Measurements from ENCODE around the gene ARL16.

Gene ARL16

GRCh38 chr17:81683584-81684441, at the start of gene ARL16, which contains the start of gene HGS:
Gene ARL16, minus strand, starts transcription at chr17:81683797. Its CDS starts 44 bp downstream, at chr17:81683753.
Gene HGS, plus strand, starts transcription at chr17:81684011. Its CDS starts 56 bp downstream, at chr17:81684067.
- FAIRE-seq: peak; percentile 72

GRCh38 chr17:81727324-81728031, 43.9 kb upstream of the ARL16 start:
- no peak for FAIRE-seq

DNA sequence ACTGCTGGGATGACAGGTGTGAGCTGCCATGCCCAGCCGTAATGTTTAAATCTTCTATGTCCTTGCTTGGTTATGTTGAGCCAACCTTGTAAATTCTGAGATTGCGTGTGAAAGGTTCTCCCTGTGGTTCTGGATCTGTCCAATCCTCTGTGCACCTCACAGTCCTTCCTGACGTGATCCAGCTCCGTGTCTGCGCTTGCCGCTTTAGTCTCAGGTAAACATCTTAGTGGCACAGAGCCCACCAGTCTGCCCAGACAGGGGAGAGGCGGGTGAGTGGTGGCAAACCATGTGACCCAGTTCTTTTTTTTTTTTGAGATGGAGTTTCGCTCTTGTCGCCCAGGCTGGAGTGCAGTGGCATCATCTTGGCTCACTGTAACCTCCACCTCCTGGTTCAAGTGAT, 42.4 kb upstream of the ARL16 start:
- FAIRE-seq: no peak

DNA sequence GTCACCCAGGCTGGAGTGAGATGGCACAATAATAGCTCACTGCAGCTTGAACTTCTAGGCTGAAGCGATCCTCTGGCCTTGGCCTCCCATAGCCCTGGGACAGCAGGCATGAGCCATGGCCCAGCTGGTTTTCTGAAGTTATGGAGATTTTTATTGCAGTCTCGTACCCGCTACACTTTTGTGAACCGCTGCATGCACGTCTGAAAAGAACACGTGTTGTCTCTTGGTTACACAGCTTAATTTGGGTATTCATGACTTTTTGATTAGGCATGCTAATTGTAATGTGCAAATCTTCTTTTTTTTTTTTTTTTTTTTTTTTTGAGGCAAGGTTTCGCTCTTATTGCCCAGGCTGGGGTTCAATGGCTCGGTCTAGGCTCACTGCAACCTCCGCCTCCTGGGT, 41.8 kb upstream of the ARL16 start:
- no peak for FAIRE-seq

- FAIRE-seq: no peak
Observed at GRCh38 chr17:81723651-81724209, 40.1 kb upstream of the ARL16 start.

DNA sequence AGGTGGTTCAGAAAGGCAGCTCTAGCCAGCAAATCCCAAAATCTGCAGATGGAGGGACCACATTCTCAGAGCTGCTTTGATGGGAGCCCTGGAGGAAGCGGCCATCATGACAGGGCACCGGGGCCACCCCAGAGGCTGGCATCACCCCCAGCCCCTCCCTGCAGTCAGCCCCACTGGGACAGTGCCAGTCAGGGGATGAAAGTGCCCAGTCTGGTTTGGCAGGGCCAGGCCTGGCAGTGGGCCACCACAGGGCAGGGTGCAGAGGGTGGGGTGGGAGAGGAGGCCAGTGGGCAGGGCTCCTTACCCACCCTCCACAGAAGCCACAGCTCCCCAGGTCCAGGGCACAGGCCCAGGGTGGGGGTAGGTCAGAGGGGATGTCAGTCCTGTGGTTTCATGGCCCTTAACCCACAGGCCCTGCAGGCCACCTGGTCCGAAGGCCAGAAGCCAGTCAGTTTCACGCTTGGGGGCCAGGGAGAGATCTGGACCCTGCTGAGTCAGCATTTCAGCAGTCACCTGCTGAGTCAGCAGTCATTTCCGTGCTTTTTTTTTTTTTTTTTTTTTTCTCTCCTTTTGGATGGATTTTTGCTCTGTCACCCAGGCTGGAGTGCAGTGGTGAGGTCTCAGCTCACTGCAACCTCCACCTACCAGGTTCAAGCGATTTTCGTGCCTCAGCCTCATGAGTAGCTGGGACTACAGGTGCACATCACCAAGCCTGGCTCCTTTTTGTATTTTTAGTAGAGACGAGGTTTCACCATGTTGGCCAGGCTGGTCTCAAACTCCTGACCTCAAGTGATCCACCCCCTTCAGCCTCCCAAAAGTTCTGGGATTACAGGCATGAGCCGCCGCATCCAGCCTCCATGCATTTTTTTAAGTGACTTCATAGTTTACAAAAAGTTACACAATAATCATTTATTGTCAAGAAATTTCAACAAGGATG, 38.9 kb upstream of the ARL16 start:
- FAIRE-seq: no peak

DNA sequence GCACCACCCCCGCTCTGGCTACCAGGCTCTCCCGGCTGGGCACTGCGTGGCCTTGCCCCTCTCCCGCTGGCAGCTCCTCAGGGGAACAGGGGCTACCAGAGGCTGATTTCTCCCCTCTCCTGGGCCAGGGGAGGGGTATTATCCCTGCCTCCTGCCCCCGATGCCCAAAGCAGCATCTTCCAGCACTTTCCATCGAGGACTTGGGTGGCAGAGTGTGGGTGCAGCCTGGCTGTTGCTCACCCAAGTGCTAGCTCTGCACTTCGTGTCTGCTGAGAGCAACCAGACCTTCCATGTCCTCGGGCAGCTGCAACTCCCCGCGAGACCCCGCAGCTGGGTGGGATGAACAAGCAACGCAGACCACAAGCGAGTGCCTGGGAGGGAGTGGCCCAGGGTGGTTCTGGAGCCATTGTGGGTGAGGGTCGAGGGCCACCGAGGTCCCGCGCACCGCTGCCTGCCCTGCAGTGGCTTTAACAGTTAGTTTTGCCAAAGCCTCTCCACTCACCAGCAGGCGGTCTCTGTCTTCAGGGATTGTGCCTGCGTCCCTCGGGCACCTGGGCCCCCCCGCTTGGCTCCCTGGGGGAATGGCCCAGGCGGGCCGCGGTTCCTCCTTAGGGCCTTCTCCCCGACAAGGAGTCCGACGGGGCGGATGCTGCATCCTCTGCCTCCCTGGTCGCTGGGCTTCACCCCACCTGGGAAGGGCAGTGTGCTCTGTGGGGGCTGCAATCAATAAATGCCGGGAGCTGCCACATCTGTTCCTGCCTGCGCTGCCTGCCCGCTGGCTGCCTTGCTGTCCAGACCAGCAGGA, 36.9 kb upstream of the ARL16 start:
- no peak for FAIRE-seq

- no peak for FAIRE-seq
Observed at GRCh38 chr17:81719410-81720266, 36.0 kb upstream of the ARL16 start.

DNA sequence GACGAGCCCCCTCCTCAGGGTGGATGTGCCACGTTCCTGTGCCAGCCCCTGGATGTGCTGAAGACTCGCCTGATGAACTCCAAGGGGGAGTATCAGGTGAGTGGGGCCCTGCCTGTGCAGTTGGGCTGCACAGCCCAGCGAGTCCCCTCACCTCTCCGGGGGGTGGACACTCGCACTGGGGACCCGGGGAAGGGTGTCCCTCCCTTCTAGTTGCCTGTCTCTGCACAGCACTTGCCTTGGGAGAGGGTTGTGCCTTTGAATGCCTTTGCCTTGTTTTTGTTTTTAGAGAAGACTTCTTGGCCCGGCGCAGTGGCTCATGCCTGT, 34.1 kb upstream of the ARL16 start:
- FAIRE-seq: no peak

DNA sequence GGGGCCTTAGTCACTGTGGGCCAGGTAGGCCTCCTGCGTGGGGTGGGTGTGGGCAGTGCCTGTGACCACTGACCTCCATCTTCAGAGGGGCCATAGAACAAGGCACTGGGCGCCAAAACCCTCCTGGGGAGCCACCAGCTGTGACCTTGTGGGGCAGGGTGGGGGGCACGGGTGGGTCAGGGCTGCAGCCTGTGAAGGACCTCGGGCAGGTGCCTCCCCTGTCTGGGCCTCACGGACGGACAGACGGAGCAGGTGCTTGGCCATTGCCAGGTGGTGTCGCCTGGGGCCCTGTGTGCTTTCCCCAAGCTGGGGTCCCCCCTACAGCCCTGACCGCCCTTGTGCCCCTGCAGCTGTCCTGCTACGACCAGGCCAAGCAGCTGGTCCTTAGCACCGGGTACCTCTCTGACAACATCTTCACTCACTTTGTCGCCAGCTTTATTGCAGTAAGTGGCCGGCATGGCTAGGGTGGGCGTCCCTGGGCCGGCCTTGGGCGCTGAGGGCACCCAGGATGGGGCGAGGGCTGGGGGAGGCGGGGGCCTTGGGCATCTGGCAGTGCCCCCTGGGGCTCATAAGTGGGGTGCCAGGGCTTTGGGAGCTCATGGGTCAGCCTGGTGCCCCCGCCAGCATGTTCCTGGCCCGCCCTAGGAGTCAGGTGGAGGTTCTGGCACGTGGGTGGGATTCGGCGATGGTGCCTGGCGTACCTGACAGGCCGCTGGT, 33.6 kb upstream of the ARL16 start:
- no peak for FAIRE-seq

DNA sequence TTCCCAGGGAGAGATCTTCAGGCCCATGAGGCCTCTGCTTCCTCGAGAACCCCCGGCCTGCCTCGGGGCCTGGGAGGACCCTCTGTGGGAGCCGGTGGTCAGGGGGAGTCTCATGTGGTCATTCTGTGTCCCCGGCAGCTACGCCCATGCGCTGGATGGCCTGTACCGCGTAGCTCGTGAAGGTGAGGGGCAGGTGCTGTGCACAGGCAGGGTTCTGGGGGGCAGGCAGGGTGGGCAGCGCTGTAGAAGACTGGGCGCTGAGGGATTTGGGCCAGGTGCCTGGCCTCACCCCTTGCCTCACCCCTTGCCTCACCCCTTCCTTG, 33.0 kb upstream of the ARL16 start:
- FAIRE-seq: no peak

DNA sequence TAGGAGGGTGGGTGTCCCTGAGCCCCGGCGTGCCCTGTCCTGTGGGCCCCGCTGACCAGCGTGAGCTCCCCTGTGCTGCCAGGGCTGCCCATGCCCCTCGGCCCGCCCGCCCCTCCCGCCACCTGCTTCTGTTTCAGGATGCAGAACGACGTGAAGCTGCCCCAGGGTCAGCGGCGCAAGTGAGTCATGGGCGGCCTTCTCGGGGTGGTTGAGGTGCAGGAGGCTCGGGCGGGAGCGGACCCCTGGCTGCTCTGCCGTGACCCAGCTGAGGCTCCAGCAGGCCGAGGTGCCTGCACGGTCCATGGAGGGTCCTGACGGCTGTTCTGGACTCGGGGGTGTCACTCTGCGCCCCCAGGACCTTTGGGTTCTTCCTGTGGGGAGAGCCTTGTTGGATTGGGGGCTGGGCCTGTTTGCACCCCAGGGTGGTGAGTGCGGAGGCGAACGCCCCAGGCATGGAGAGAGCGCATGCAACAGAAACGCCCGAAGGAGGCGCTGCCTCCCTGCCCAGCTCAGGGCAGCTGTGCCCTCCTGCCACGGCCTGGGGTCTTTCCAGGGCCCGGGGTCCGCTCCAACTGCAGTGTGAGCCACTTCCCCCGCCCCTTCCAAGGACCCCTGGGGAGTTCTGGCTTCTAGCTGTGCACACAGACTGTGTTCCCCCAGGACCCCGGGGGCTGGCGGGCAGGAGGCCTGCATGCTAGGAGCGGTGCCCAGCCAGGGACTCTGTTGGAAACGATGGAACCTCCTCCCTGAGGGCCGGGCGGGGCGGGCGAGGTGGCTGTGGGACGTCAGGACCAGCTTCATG, 32.5 kb upstream of the ARL16 start:
- no peak for FAIRE-seq

GRCh38 chr17:81715107-81715871, 31.7 kb upstream of the ARL16 start:
- no peak for FAIRE-seq

DNA sequence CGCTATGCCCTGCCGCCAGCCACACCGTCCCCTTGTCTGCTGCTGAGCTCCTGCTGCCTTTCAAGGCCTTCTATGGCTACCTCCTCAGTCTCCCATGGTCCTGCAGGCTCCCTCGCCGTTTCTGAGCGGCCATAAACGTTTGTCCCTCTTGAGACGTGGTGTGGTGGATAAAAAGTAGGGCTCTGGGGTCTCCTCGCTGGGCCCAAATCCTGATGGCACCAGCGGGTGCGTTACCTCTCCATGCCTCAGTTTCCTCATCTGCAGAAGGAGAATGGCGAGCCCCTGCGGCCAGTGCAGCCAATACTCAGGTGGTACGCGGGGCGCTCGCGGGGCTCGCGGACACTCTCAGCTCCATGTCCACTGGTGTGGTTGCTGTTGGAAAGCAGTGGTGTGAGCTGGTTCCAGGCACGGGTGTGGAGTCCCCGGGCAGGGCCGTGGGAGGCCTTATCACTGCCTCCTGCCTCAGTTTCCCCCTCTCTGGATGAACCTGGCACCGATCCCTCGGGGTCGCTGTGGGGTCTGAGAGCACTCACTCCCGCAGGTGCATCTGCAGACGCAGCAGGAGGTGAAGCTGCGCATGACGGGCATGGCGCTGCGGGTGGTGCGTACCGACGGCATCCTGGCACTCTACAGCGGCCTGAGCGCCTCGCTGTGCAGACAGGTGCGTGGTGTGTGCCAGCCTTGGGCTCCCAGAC, 31.0 kb upstream of the ARL16 start:
- no peak for FAIRE-seq

DNA sequence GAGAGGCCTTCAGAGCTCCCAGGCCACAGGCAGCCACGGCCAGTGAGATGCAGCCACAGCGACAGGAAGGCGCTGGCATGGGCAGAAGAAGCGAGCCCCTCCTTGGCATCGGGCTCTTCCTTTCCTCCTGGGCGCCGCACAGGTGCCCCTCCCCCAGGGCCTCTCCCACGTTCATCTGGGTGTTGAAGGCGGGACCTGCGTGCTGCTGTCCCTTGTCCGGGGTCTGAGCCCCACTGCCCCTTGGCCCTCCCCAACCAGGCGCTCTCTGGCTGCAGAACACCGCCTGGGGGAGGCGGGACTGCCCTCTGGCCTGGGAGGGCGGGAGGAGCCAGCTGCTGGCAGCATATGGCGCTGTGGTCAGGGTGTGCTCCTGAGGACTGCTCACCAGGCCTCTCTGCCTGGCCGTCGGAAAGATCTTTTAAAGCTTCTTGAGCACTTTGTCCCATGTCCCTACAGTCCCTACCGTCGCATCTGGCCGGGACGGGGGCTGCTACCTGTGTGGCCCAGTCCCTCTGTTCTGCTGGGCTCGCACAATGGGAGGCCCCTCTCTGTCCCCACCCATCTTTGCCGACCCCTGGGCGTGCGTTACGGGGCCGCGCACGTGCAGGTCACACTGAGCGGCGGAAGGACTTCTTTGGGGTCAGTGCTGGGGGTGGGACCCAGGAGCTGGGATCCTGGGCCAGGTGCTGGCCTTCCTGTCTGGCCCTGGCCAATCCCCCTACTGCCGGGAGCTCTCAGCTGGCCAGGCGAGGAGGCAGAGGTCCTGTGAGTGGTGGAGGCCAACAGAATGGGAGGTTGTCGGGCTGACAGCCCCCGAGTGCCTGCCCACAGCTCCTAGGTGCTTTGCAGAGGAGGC, 30.2 kb upstream of the ARL16 start:
- no peak for FAIRE-seq

DNA sequence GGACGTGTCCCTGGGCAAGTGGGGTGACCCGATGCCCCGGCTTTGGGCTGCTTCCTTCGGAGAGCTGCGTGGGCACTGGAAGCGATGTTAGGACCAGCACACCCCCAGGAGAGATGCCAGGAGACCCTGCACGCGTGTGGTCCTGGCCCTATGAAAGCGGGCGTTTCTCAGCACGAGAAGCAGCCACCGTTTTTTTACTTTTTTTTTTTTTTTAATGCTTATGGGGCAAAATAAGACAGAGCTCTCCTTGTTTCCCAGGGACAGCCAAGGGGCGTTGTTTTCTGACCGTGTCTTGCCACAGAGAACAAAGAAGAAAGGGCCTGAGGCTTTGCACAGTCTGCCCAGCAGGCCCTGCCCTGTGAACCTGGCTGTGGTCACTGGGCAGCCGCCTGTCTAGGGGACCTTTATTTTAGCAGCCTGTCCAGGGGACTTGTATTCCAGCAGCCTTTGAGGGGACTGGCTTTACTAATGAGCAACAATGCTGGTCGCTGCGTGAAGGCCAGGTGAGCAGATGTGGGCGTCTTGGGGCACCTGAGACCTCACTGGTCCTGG, 29.5 kb upstream of the ARL16 start:
- FAIRE-seq: no peak

Measured in colon (tissue), 2 donors.